H9 (cell line): ENCODE data around the gene NEGR1. TPM values are rescaled to one million over a fixed set of nuclear protein-coding genes. Genes with fewer than 3 reads are reported as not detected.

Experiments
- DNase-seq: peaks from one replicate; pipeline ENCODE4 v3.0.0-alpha.2; 2017
- H2AFZ ChIP-seq: one replicate; pipeline ENCODE4 v1.6.1; 2013; ENCODE audit warnings: mild to moderate bottlenecking, low read length, control low read depth, moderate library complexity
- H2AK5ac ChIP-seq: 2 replicates; pipeline ENCODE4 v1.6.1; 2013; ENCODE audit warnings: low read length, control low read depth, mixed read lengths; ENCODE audit not compliant: insufficient read length
- H2BK120ac ChIP-seq: one replicate; pipeline ENCODE4 v1.6.1; 2013; ENCODE audit warnings: low read depth, mild to moderate bottlenecking, low read length, control low read depth, inconsistent platforms; ENCODE audit not compliant: poor library complexity, severe bottlenecking
- H2BK12ac ChIP-seq: 2 replicates; pipeline ENCODE4 v1.6.1; 2013; ENCODE audit warnings: low read length, control low read depth, mixed read lengths, low read depth; ENCODE audit not compliant: insufficient read length
- H2BK15ac ChIP-seq: 2 replicates; pipeline ENCODE4 v1.6.1; 2013; ENCODE audit warnings: low read depth, low read length, control low read depth
- H2BK20ac ChIP-seq: one replicate; pipeline ENCODE4 v1.6.1; 2013; ENCODE audit warnings: low read depth, mild to moderate bottlenecking, low read length, control low read depth, inconsistent platforms; ENCODE audit not compliant: poor library complexity, severe bottlenecking
- H2BK5ac ChIP-seq: 2 replicates; pipeline ENCODE4 v1.6.1; 2013; ENCODE audit warnings: low read length, control low read depth, mixed read lengths; ENCODE audit not compliant: insufficient read length
- H3K14ac ChIP-seq: 2 replicates; pipeline ENCODE4 v1.6.1; 2013; ENCODE audit warnings: low read length, control low read depth; ENCODE audit not compliant: insufficient read depth
- H3K18ac ChIP-seq: 2 replicates; pipeline ENCODE4 v1.6.1; 2013; ENCODE audit warnings: low read depth, mild to moderate bottlenecking, mixed read lengths, low read length, control low read depth; ENCODE audit not compliant: insufficient read length
- H3K23ac ChIP-seq: 2 replicates; pipeline ENCODE4 v1.6.1; 2013; ENCODE audit warnings: low read length, control low read depth, mixed read lengths, low read depth; ENCODE audit not compliant: insufficient read length
- H3K23me2 ChIP-seq: 2 replicates; pipeline ENCODE4 v1.6.1; 2013; ENCODE audit warnings: low read depth, mild to moderate bottlenecking, mixed read lengths, low read length, control low read depth; ENCODE audit not compliant: insufficient read length, poor library complexity, severe bottlenecking
- H3K27ac ChIP-seq: 2 replicates; pipeline ENCODE4 v1.5.1; 2013; ENCODE audit warnings: low read length, control low read depth, mixed read lengths, low read depth; ENCODE audit not compliant: insufficient read length
- H3K27me3 ChIP-seq: 2 replicates; pipeline ENCODE4 v1.6.1; 2013; ENCODE audit warnings: low read length, control low read depth, inconsistent platforms; ENCODE audit not compliant: insufficient read depth
- H3K4ac ChIP-seq: 2 replicates; pipeline ENCODE4 v1.6.1; 2013; ENCODE audit warnings: low read depth, mild to moderate bottlenecking, control low read depth, inconsistent platforms, low read length, moderate library complexity
- H3K4me1 ChIP-seq: 2 replicates; pipeline ENCODE4 v1.6.1; 2013; ENCODE audit warnings: low read length, control low read depth, inconsistent platforms; ENCODE audit not compliant: insufficient read depth
- H3K4me2 ChIP-seq: 2 replicates; pipeline ENCODE4 v1.6.1; 2013; ENCODE audit warnings: low read length, control low read depth, mixed read lengths; ENCODE audit not compliant: insufficient read length, insufficient read depth
- H3K56ac ChIP-seq: 2 replicates; pipeline ENCODE4 v1.6.1; 2013; ENCODE audit warnings: low read depth, mild to moderate bottlenecking, mixed read lengths, low read length, control low read depth; ENCODE audit not compliant: insufficient read length
- H3K79me1 ChIP-seq: 2 replicates; pipeline ENCODE4 v1.6.1; 2013; ENCODE audit warnings: low read depth, mild to moderate bottlenecking, moderate library complexity, low read length, control low read depth, inconsistent platforms; ENCODE audit not compliant: insufficient read depth, poor library complexity, severe bottlenecking
- H3K79me2 ChIP-seq: 2 replicates; pipeline ENCODE4 v1.6.1; 2013; ENCODE audit warnings: low read length, control low read depth, inconsistent platforms; ENCODE audit not compliant: insufficient read depth
- H3K9ac ChIP-seq: 2 replicates; pipeline ENCODE4 v1.6.1; 2013; ENCODE audit warnings: low read length, control low read depth, mixed read lengths; ENCODE audit not compliant: insufficient read length; ENCODE audit errors: extremely low read depth
- H3K9me3 ChIP-seq: one replicate; pipeline ENCODE4 v1.6.1; 2013; ENCODE audit warnings: low read depth, low read length, inconsistent platforms; ENCODE audit not compliant: control insufficient read depth
- H3T11ph ChIP-seq: one replicate; pipeline ENCODE4 v1.6.1; 2013; ENCODE audit warnings: mild to moderate bottlenecking, low read length, control low read depth, inconsistent platforms
- H4K20me1 ChIP-seq: one replicate; pipeline ENCODE4 v1.6.1; 2013; ENCODE audit not compliant: control insufficient read depth, insufficient read length, insufficient read depth
- H4K5ac ChIP-seq: 2 replicates; pipeline ENCODE4 v1.6.1; 2013; ENCODE audit warnings: low read depth, mild to moderate bottlenecking, mixed read lengths, low read length, control low read depth; ENCODE audit not compliant: insufficient read length
- H4K8ac ChIP-seq: replicated peaks from 2 replicates; pipeline ENCODE4 v1.6.1; 2013; ENCODE audit warnings: low read length, control low read depth, mixed read lengths, low read depth; ENCODE audit not compliant: insufficient read length
- H4K91ac ChIP-seq: 2 replicates; pipeline ENCODE4 v1.6.1; 2013; ENCODE audit warnings: low read depth, mild to moderate bottlenecking, moderate library complexity, mixed read lengths, low read length, control low read depth; ENCODE audit not compliant: insufficient read length
- H3K27ac Mint-ChIP-seq, 3 experiments: 2 replicates in 2 of 3; 3 replicates in 1 of 3; pipeline ENCODE4 v1.8.0; 2020 to 2021; ENCODE audit warnings: mixed read lengths in 3 of 3, mild to moderate bottlenecking in 1 of 3, moderate library complexity in 1 of 3
- H3K27me3 Mint-ChIP-seq: 2 replicates; pipeline ENCODE4 v1.8.0; 2021; ENCODE audit warnings: low read depth, mild to moderate bottlenecking, moderate library complexity, mixed read lengths
- H3K36me3 Mint-ChIP-seq, 3 experiments: 2 replicates in 2 of 3; 3 replicates in 1 of 3; pipeline ENCODE4 v1.8.0; 2020 to 2021; ENCODE audit warnings: low read depth in 3 of 3, mixed read lengths in 3 of 3; ENCODE audit not compliant: insufficient read depth in 1 of 3
- H3K4me1 Mint-ChIP-seq, 2 experiments: 2 replicates each; pipeline ENCODE4 v1.8.0; 2020; ENCODE audit warnings: mixed read lengths in 2 of 2
- H3K4me3 Mint-ChIP-seq, 2 experiments: 2 replicates in 1 of 2; 3 replicates in 1 of 2; pipeline ENCODE4 v1.8.0; 2020 to 2021; ENCODE audit warnings: mild to moderate bottlenecking in 2 of 2, mixed read lengths in 2 of 2, moderate library complexity in 1 of 2
- H3K9me3 Mint-ChIP-seq, 2 experiments: 2 replicates in 1 of 2; 3 replicates in 1 of 2; pipeline ENCODE4 v1.8.0; 2020; ENCODE audit warnings: mild to moderate bottlenecking in 2 of 2, mixed read lengths in 2 of 2, moderate library complexity in 1 of 2
- WGBS: extraction: QIAGEN DNeasy Blood & Tissue Kit; methylation state at CpG from one replicate; pipeline ENCODE4 v1.1.7; 2013; ENCODE audit warnings: missing lambda C conversion rate, low lambda C conversion rate, mixed read lengths; ENCODE audit not compliant: insufficient read length; ENCODE audit errors: extremely low coverage; 5-methylcytosine and 5-hydroxymethylcytosine counted together
- total RNA-seq: library from RNA; stranded (reverse); gene quantifications from 2 replicates; pipeline ENCODE4 v1.2.1, GENCODE V29; 2021
- TF ChIP-seq, protein P1 (sequence below): fragments of 200-600 bp; sonication (generic); conservative IDR thresholded peaks from 3 replicates; pipeline ENCODE4 v1.8.0; 2021; ENCODE audit warnings: antibody characterized with exemption, mild to moderate bottlenecking

NEGR1 gene
- total RNA-seq, 1 experiment from 2014 or later: 0.13 TPM

DNA sequence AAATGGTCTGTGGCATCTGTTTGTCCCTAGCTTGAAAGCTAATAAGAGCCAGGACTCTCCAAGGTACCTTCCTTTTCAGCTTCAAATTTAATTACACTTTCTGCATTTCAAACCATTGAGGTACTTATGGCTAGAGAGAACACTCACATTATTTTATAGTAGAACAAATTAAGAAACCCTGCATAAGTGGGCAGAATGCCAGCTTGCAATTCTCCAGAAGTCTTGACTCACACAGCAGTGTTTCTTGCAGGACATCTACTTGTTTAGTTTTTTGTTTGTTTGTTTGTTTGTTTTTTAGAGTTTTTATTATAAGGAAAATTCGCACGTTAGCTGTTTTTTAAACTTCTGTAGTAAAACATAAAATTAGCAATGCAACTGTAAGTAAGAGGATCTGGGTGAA is 397.2 kb downstream of the NEGR1 start:
- no peaks in the 10 kb centered on the region for H3K27me3 Mint-ChIP-seq
- no peak overlapping the region for H2BK5ac ChIP-seq
- WGBS: 100% methylated on average over 2 of the region's 2 CpGs

More for the DNA sequence above, 397.2 kb downstream of the NEGR1 start:
- Histone ChIP-seq H4K5ac (no peak overlapping the region), H3K4me1 (no peaks in the 10 kb centered on the region), H2AFZ (no peak overlapping the region), H2BK120ac (no peak overlapping the region), H3K23ac (no peak overlapping the region), H4K8ac (no peak overlapping the region), H3K4me2 (no peak overlapping the region), H4K20me1 (no peaks in the 10 kb centered on the region), H3T11ph (no peak overlapping the region), H3K79me2 (no peaks in the 10 kb centered on the region), H3K27ac (no peak overlapping the region), H2AK5ac (no peak overlapping the region), H2BK15ac (no peak overlapping the region), H4K91ac (no peak overlapping the region), H2BK12ac (no peak overlapping the region), H2BK20ac (no peak overlapping the region), H3K9me3 (no peaks in the 10 kb centered on the region), H3K4ac (no peak overlapping the region), H3K56ac (no peak overlapping the region), H3K14ac (no peak overlapping the region), H3K18ac (no peak overlapping the region), H3K27me3 (no peaks in the 10 kb centered on the region), H3K23me2 (no peaks in the 10 kb centered on the region), H3K79me1 (no peaks in the 10 kb centered on the region), H3K9ac (no peak overlapping the region)
- DNase-seq: no peak
- no peak overlapping the region for H3K27ac Mint-ChIP-seq
- no peaks in the 10 kb centered on the region; a peak in 1 of 5 replicates for H3K9me3 Mint-ChIP-seq
- H3K36me3 Mint-ChIP-seq: peaks cover 0 to 4% (median 0%) of the 10 kb centered on the region in 3 experiments; a peak in 1 of 7 replicates
- peaks cover 2 to 19% of the 10 kb centered on the region in 2 experiments for H3K4me1 Mint-ChIP-seq
- no peak overlapping the region for H3K4me3 Mint-ChIP-seq
- TF ChIP-seq, protein P1, sequence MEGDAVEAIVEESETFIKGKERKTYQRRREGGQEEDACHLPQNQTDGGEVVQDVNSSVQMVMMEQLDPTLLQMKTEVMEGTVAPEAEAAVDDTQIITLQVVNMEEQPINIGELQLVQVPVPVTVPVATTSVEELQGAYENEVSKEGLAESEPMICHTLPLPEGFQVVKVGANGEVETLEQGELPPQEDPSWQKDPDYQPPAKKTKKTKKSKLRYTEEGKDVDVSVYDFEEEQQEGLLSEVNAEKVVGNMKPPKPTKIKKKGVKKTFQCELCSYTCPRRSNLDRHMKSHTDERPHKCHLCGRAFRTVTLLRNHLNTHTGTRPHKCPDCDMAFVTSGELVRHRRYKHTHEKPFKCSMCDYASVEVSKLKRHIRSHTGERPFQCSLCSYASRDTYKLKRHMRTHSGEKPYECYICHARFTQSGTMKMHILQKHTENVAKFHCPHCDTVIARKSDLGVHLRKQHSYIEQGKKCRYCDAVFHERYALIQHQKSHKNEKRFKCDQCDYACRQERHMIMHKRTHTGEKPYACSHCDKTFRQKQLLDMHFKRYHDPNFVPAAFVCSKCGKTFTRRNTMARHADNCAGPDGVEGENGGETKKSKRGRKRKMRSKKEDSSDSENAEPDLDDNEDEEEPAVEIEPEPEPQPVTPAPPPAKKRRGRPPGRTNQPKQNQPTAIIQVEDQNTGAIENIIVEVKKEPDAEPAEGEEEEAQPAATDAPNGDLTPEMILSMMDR: no peak
